Neural crest cell (in vitro differentiated cells): ENCODE measurements around the gene ANKRD13B. TPM values are rescaled to one million over a fixed set of nuclear protein-coding genes. Genes with fewer than 3 reads are reported as not detected.

ENCODE experiments used
- DNase-seq: peaks from one replicate; pipeline ENCODE4 v3.0.0; 2021; ENCODE audit warnings: low read depth, mixed read lengths, low spot score
- H3K27ac Mint-ChIP-seq: one replicate; pipeline ENCODE4 v1.8.0; 2021; ENCODE audit warnings: mild to moderate bottlenecking, mixed read lengths; ENCODE audit not compliant: unreplicated experiment
- H3K27me3 Mint-ChIP-seq: 2 replicates; pipeline ENCODE4 v1.8.0; 2021; ENCODE audit warnings: low read depth, mild to moderate bottlenecking, mixed read lengths
- H3K36me3 Mint-ChIP-seq: 2 replicates; pipeline ENCODE4 v1.8.0; 2021; ENCODE audit warnings: low read depth, mild to moderate bottlenecking, mixed read lengths
- H3K4me1 Mint-ChIP-seq: 2 replicates; pipeline ENCODE4 v1.8.0; 2021; ENCODE audit warnings: mixed read lengths
- H3K4me3 Mint-ChIP-seq: one replicate; pipeline ENCODE4 v1.8.0; 2021; ENCODE audit warnings: mild to moderate bottlenecking, mixed read lengths
- H3K9me3 Mint-ChIP-seq: 2 replicates; pipeline ENCODE4 v1.8.0; 2021; ENCODE audit warnings: mixed read lengths
- long read RNA-seq: library from polyadenylated mRNA; unstranded; transcript quantifications from one replicate; pipeline ENCODE4 v2.0.0, GENCODE V29; 2020
- total RNA-seq: library from RNA; stranded (reverse); gene quantifications from 2 replicates; pipeline ENCODE4 v1.2.1, GENCODE V29; 2021
- TF ChIP-seq, protein P1 (sequence below): fragments of 200-600 bp; sonication (generic); conservative IDR thresholded peaks from 2 replicates; pipeline ENCODE4 v1.5.0; 2021; ENCODE audit warnings: antibody characterized with exemption, mild to moderate bottlenecking

ANKRD13B gene
- total RNA-seq = 65.0 and 70.0 TPM in 2 replicates
- long read RNA-seq = 0 reads

DNA sequence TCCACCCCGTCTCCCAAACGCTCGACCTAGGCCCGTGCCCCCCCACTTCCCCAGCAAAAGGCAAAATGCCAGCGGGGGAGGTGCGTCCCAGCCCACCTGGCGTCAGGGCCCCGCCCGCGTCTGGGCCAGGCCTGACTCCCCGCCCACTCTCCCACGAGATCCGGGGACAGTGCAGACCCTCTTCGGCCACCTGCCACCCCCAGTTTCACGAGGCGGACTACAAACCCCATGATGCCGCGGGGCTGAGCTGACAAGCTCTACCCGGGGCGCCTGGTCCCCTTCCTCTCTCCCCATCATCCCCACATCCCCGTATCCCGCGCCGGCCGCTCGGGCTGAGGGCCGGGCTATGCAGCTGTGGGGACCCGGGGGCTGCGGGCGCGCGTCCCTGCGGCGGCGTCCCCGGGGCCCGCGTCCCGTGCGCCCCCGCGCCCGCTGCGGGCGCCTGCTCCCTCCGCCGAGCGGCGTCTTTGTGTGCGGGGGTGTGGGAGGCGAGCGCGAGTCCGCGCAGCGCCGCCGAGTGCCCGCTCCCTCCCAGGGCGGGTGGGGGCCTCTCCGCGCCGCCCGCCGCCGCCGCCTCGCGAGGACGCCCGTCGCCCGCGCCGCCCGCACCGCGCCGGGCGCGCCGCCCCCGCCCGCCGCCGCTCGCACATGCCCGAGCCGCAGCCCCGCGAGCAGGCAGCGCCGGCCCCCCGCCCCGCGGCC lies at the start of gene ANKRD13B:
ANKRD13B (plus strand) TSS at position 283 of the 702 bp plus-strand sequence. CDS start 490 bp downstream, outside the sequence.
- no peaks in the 10 kb centered on the region for H3K9me3 Mint-ChIP-seq
- H3K27me3 Mint-ChIP-seq = no peaks in the 10 kb centered on the region
- peaks cover 53% of the 10 kb centered on the region for H3K4me1 Mint-ChIP-seq
- DNase-seq = peak; percentile 56
- no peaks in the 10 kb centered on the region for H3K36me3 Mint-ChIP-seq
- TF ChIP-seq, protein P1, sequence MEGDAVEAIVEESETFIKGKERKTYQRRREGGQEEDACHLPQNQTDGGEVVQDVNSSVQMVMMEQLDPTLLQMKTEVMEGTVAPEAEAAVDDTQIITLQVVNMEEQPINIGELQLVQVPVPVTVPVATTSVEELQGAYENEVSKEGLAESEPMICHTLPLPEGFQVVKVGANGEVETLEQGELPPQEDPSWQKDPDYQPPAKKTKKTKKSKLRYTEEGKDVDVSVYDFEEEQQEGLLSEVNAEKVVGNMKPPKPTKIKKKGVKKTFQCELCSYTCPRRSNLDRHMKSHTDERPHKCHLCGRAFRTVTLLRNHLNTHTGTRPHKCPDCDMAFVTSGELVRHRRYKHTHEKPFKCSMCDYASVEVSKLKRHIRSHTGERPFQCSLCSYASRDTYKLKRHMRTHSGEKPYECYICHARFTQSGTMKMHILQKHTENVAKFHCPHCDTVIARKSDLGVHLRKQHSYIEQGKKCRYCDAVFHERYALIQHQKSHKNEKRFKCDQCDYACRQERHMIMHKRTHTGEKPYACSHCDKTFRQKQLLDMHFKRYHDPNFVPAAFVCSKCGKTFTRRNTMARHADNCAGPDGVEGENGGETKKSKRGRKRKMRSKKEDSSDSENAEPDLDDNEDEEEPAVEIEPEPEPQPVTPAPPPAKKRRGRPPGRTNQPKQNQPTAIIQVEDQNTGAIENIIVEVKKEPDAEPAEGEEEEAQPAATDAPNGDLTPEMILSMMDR = no peak
- H3K4me3 Mint-ChIP-seq = peak within 1 kb of the TSS; percentile 94
- peak within 1 kb of the TSS; percentile 81 for H3K27ac Mint-ChIP-seq

DNA sequence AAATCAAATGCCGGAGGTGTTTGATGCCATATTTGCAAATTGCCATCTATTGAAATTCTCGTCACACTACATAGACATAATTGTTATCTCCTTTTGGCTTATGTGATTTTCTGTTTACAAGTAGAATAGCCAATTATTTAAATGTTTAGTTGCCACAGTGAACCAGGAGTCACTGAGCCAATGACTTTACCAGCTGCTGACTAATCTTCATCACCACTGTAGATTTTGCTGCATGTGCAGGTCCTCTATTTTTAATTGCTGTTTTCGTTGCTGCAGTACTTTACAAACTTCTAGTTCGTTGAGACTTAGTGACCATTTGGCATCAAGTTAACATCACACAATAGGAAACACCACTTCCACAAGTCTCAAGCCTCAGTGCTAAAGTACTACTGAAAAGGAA lies 48.9 kb upstream of the ANKRD13B start:
- H3K36me3 Mint-ChIP-seq = peaks cover 13% of the 10 kb centered on the region
- peaks cover 7% of the 10 kb centered on the region for H3K4me1 Mint-ChIP-seq
- DNase-seq = no peak
- TF ChIP-seq, protein P1 = no peak
- no peaks in the 10 kb centered on the region for H3K9me3 Mint-ChIP-seq
- H3K27me3 Mint-ChIP-seq = no peaks in the 10 kb centered on the region
- no peak overlapping the region for H3K27ac Mint-ChIP-seq
- no peak overlapping the region for H3K4me3 Mint-ChIP-seq

DNA sequence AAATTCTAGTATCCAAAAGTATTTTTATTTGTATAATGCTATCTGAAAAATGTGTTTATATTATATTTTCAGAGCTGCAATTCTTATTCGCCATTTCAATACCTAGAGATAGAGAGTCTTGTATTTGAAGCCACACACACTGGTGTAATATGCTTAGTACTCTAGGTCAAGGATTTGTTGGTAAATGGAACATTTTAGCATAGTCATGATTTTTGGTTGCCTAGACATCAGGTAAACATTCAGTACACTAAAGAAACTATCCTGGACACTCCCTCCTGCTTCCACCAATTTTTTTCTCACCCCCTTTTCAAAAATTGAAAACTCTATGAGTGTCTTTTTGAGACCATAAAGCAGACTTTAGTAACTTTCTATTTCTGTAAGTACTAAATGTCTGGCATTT lies 46.8 kb upstream of the ANKRD13B start:
- H3K4me3 Mint-ChIP-seq = no peak overlapping the region
- H3K27ac Mint-ChIP-seq = no peak overlapping the region

DNA sequence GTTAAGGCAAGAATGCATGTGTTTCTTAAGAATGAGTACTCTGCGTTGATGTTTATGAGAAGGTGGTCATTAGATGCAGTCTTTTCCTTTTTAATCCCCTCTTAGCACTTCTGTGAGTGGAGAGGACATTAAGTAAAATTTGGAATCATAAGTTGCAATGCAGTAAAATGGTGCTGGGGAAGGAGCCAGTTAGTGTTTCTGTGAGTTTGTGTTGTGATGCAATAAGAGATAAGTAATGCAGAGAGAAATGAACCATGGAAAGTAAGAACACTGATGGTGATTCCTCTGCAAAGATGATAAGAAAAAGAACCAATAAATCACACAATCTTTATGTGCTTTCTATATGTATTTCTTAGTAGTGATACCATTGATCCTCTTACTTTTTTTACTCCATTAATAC lies 46.1 kb upstream of the ANKRD13B start:
- Mint-ChIP-seq H3K27ac (no peak overlapping the region), H3K4me1 (peaks cover 12% of the 10 kb centered on the region), H3K4me3 (no peak overlapping the region), H3K27me3 (no peaks in the 10 kb centered on the region), H3K36me3 (peaks cover 13% of the 10 kb centered on the region), H3K9me3 (no peaks in the 10 kb centered on the region)
- TF ChIP-seq, protein P1 = no peak
- no peak for DNase-seq

More for the DNA sequence above, 46.8 kb upstream of the ANKRD13B start:
- DNase-seq = no peak
- Mint-ChIP-seq H3K4me1 (peaks cover 12% of the 10 kb centered on the region), H3K9me3 (no peaks in the 10 kb centered on the region), H3K36me3 (peaks cover 13% of the 10 kb centered on the region), H3K27me3 (no peaks in the 10 kb centered on the region)
- TF ChIP-seq, protein P1 = no peak

DNA sequence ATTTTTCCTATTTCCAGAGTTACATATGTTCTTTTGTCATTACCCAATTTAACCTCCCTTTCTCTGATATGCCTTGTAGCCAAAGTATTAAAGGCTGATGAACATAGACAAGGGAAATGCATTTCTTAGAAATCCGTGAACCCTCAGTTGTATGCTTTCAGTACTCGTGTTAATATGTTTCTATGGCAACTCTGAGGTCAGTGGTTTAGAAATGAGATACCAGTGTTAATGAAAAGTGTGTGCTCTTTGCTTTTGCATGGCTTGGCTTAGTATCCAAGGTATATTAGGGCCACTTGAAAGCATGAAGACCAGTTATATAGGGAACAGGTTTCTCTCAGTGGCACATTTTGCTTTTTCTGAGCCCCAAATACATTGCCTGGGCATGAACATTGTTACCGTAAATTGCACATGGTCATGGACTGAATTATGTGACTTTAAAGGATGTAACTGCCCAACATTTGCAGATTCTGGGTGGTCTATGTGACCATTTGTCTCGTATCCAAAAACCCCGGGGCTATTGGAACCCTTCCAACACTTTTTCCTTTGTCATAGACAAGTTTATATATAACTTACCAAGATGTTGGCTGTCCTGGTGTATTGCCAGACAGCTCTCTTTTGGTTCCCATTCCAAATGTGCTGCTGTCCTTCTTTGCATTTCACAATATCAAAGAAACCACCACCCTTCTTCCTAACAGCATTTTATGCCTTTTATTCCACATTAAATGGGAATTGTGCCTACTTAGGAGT lies 43.6 kb upstream of the ANKRD13B start:
- Mint-ChIP-seq H3K4me1 (peaks cover 12% of the 10 kb centered on the region), H3K27ac (no peak overlapping the region), H3K4me3 (no peak overlapping the region), H3K27me3 (no peaks in the 10 kb centered on the region), H3K36me3 (peaks cover 5% of the 10 kb centered on the region), H3K9me3 (no peaks in the 10 kb centered on the region)
- DNase-seq = no peak
- TF ChIP-seq, protein P1 = no peak
